Endothelial cell of umbilical vein (primary cell): ENCODE measurements around the gene GDPD4.

Source experiments
- EZH2 ChIP-seq: IDR thresholded peaks from 2 replicates; pipeline ENCODE4 v1.6.1; 2012; ENCODE audit warnings: borderline replicate concordance, low read depth, mild to moderate bottlenecking, moderate library complexity, low read length, inconsistent platforms; ENCODE audit not compliant: severe bottlenecking
- FOS ChIP-seq: IDR thresholded peaks from 2 replicates; pipeline ENCODE4 v1.6.1; 2011; ENCODE audit warnings: mild to moderate bottlenecking, low read length, moderate library complexity, borderline replicate concordance; ENCODE audit not compliant: insufficient read depth
- JUN ChIP-seq: IDR thresholded peaks from 2 replicates; pipeline ENCODE4 v1.6.1; 2011; ENCODE audit warnings: borderline replicate concordance, low read depth; ENCODE audit not compliant: insufficient read length, insufficient read depth
- MAX ChIP-seq: IDR thresholded peaks from 2 replicates; pipeline ENCODE4 v1.6.1; 2011; ENCODE audit not compliant: insufficient read depth, insufficient read length
- POLR2A ChIP-seq: IDR thresholded peaks from 2 replicates; pipeline ENCODE4 v1.6.1; 2012; ENCODE audit warnings: low read depth, mild to moderate bottlenecking, control low read depth, low read length
- POLR2AphosphoS5 ChIP-seq: IDR thresholded peaks from 2 replicates; pipeline ENCODE4 v1.6.1; 2012; ENCODE audit warnings: low read depth, mild to moderate bottlenecking, control low read depth, low read length, moderate library complexity; ENCODE audit not compliant: insufficient read depth
- TF ChIP-seq, protein P1 (sequence below), 2 donors: IDR thresholded peaks; 1 replicate in 1 of 2; 2 replicates in 1 of 2; pipeline ENCODE4 v1.5.1; 2011; ENCODE audit warnings: low read length in 2 of 2, mild to moderate bottlenecking in 2 of 2, moderate library complexity in 2 of 2, control low read depth in 1 of 2, inconsistent platforms in 1 of 2, low read depth in 1 of 2; ENCODE audit not compliant: insufficient read depth in 1 of 2; ENCODE audit errors: extremely low read depth in 1 of 2

GRCh38 chr11:77316733-77317342, 15.4 kb upstream of the GDPD4 start:
- TF ChIP-seq MAX: no peak
- TF ChIP-seq POLR2AphosphoS5: no peak
- TF ChIP-seq, protein P1, sequence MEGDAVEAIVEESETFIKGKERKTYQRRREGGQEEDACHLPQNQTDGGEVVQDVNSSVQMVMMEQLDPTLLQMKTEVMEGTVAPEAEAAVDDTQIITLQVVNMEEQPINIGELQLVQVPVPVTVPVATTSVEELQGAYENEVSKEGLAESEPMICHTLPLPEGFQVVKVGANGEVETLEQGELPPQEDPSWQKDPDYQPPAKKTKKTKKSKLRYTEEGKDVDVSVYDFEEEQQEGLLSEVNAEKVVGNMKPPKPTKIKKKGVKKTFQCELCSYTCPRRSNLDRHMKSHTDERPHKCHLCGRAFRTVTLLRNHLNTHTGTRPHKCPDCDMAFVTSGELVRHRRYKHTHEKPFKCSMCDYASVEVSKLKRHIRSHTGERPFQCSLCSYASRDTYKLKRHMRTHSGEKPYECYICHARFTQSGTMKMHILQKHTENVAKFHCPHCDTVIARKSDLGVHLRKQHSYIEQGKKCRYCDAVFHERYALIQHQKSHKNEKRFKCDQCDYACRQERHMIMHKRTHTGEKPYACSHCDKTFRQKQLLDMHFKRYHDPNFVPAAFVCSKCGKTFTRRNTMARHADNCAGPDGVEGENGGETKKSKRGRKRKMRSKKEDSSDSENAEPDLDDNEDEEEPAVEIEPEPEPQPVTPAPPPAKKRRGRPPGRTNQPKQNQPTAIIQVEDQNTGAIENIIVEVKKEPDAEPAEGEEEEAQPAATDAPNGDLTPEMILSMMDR (IDR thresholded peaks at IDR 0.05; ENCODE audit: extremely low read depth in 1 of 2, insufficient read depth in 1 of 2, low read depth in 1 of 2, low read length in 2 of 2): no peak
- no peak for TF ChIP-seq POLR2A
- no peak for TF ChIP-seq FOS
- no peak for TF ChIP-seq JUN
- TF ChIP-seq EZH2: no peak
